ENCODE results near the gene SELENOV.

GRCh38 chr19:39472746-39473442 is 42.0 kb upstream of the SELENOV start:
- TF ChIP-seq CTCF (IDR thresholded peaks at IDR 0.05 in 8 of 11, conservative IDR thresholded peaks at IDR 0.05 in 3 of 11) (no peak), POLR2AphosphoS5 (IDR thresholded peaks at IDR 0.05) (peak in 1 of 3 donors; percentile 61), POLR2A (IDR thresholded peaks at IDR 0.05) (no peak)
